ENCODE data around the gene FMNL2.

DNA sequence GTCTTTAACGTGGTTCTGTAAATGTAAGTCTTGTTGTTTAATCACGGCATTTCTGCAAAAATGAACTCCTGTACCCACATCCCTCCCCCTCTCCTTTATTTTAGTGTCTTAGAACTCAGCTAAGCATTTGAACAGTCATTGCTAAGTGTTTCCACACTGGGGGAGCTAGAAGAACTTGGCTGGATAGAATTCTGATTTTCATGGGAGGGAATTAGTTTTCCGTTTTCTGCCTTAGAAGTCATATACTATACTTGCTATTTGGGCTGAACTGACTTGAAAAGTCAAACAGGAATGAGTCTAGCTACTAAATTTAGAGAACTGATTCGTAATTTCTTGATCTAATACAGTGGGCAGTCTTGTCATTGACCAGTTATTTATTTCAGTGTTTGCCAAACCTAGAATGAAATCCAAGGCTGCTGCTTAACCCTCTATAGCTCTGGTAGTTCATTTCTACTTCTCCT, 61.1 kb downstream of the FMNL2 start:
- TF ChIP-seq, protein P1, sequence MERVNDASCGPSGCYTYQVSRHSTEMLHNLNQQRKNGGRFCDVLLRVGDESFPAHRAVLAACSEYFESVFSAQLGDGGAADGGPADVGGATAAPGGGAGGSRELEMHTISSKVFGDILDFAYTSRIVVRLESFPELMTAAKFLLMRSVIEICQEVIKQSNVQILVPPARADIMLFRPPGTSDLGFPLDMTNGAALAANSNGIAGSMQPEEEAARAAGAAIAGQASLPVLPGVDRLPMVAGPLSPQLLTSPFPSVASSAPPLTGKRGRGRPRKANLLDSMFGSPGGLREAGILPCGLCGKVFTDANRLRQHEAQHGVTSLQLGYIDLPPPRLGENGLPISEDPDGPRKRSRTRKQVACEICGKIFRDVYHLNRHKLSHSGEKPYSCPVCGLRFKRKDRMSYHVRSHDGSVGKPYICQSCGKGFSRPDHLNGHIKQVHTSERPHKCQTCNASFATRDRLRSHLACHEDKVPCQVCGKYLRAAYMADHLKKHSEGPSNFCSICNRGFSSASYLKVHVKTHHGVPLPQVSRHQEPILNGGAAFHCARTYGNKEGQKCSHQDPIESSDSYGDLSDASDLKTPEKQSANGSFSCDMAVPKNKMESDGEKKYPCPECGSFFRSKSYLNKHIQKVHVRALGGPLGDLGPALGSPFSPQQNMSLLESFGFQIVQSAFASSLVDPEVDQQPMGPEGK (CRISPR knock-in tag; IDR thresholded peaks at IDR 0.05; ENCODE audit: borderline replicate concordance): no peak
- TF ChIP-seq ZFP30 (CRISPR knock-in tag; IDR thresholded peaks at IDR 0.05) (no peak), ZC3H10 (CRISPR knock-in tag; IDR thresholded peaks at IDR 0.05) (no peak), SNAI2 (CRISPR knock-in tag; IDR thresholded peaks at IDR 0.05) (no peak), RARB (CRISPR knock-in tag; IDR thresholded peaks at IDR 0.05) (no peak), CSDC2 (CRISPR knock-in tag; IDR thresholded peaks at IDR 0.05) (no peak), ARNTL (CRISPR knock-in tag; IDR thresholded peaks at IDR 0.05; ENCODE audit: borderline replicate concordance, low read depth) (no peak), TCF4 (CRISPR knock-in tag; IDR thresholded peaks at IDR 0.05; ENCODE audit: borderline replicate concordance) (no peak), PPARA (CRISPR knock-in tag; IDR thresholded peaks at IDR 0.05; ENCODE audit: borderline replicate concordance) (no peak), OSR1 (CRISPR knock-in tag; IDR thresholded peaks at IDR 0.05) (no peak)
- TF ChIP-seq, protein P2, sequence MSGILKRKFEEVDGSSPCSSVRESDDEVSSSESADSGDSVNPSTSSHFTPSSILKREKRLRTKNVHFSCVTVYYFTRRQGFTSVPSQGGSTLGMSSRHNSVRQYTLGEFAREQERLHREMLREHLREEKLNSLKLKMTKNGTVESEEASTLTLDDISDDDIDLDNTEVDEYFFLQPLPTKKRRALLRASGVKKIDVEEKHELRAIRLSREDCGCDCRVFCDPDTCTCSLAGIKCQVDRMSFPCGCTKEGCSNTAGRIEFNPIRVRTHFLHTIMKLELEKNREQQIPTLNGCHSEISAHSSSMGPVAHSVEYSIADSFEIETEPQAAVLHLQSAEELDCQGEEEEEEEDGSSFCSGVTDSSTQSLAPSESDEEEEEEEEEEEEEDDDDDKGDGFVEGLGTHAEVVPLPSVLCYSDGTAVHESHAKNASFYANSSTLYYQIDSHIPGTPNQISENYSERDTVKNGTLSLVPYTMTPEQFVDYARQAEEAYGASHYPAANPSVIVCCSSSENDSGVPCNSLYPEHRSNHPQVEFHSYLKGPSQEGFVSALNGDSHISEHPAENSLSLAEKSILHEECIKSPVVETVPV (CRISPR knock-in tag; IDR thresholded peaks at IDR 0.05): no peak
- TF ChIP-seq, protein P3, sequence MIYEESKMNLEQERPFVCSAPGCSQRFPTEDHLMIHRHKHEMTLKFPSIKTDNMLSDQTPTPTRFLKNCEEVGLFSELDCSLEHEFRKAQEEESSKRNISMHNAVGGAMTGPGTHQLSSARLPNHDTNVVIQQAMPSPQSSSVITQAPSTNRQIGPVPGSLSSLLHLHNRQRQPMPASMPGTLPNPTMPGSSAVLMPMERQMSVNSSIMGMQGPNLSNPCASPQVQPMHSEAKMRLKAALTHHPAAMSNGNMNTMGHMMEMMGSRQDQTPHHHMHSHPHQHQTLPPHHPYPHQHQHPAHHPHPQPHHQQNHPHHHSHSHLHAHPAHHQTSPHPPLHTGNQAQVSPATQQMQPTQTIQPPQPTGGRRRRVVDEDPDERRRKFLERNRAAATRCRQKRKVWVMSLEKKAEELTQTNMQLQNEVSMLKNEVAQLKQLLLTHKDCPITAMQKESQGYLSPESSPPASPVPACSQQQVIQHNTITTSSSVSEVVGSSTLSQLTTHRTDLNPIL (CRISPR knock-in tag; IDR thresholded peaks at IDR 0.05; ENCODE audit: low read depth): no peak
